ENCODE results near the gene SERPINB13.

The SERPINB13 gene

DNA sequence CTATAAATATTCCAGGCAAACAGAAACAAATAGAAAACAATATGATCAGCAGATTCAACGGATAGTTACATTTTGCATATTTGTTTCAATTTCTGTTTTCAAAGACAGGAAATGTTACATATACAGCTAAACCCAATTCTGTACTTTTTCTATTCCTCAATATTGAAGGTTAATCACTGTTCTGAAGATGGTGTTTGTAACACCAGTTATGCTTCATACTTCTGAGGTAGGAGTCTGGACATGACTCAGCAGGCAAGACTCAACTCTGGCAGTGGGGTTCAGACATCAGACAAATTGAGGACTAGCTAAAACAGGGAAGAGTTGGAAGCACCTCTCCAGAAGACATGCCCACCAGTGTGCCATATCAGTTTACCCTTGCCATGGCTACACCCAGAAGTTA lies 16.6 kb downstream of the SERPINB13 start:
- TF ChIP-seq, protein P1, sequence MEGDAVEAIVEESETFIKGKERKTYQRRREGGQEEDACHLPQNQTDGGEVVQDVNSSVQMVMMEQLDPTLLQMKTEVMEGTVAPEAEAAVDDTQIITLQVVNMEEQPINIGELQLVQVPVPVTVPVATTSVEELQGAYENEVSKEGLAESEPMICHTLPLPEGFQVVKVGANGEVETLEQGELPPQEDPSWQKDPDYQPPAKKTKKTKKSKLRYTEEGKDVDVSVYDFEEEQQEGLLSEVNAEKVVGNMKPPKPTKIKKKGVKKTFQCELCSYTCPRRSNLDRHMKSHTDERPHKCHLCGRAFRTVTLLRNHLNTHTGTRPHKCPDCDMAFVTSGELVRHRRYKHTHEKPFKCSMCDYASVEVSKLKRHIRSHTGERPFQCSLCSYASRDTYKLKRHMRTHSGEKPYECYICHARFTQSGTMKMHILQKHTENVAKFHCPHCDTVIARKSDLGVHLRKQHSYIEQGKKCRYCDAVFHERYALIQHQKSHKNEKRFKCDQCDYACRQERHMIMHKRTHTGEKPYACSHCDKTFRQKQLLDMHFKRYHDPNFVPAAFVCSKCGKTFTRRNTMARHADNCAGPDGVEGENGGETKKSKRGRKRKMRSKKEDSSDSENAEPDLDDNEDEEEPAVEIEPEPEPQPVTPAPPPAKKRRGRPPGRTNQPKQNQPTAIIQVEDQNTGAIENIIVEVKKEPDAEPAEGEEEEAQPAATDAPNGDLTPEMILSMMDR (IDR thresholded peaks at IDR 0.05; ENCODE audit: borderline replicate concordance, insufficient read depth, low read depth, low read length) = no peak
- no peak overlapping the region for H3K4me3 ChIP-seq (ENCODE audit: low read depth, low read length)

DNA sequence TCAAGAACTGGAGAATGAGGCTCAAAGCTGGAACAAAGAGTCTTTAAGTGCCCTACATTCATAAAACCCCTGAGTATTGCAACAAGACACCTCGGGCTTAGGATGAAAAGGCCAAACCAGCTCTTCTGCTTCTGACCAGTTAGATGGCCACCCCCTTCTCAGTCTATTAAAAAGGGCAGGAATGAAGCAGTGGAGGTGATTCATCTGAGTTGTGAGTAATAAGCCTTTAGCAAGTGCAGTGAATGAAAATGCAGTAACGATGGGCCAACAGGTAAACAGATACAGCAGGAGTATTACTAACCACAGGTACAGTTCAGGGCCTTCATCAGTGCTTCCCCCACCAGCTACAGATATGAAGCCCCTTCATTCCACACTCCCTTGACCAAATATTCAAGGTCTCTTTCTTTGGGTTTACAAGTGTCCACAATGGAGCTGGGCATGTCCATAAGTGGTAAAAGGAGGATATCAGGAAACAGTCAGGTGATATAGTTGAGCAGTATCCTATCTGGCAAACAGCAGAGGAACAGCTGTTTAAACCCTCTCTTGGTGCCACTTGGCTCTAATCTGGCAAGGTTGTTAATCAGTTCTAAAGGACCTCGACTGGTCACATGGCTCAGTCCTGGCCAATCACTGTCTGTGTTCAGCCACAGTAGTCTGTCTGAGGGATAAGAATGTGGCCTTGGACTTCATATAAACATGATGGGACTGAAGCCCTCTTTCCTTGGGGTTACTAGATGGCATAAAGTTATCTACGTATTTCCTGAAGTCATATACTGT lies 17.8 kb downstream of the SERPINB13 start:
- H3K4me3 ChIP-seq (ENCODE audit: low read depth, low read length) = no peak overlapping the region
- TF ChIP-seq, protein P1 (IDR thresholded peaks at IDR 0.05; ENCODE audit: borderline replicate concordance, insufficient read depth, low read depth, low read length) = no peak

DNA sequence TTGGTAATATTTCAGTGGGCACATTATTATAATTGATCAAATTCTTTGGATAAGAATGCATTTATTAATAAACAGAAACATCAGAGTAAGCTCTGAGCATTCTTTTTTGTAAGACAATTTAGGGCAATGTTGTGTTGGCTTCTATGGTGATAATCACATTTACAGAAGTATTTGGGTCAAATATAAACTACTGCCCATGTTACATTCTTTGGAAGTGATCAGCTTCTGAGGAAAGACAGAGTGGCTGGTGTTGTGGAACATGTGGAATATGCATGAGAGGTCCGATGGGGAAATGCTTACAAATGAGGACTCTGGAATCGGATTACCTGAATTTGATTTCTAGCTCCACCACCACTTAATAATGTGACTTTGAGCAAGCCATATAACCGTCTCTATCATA lies 19.4 kb downstream of the SERPINB13 start:
- TF ChIP-seq, protein P1 (IDR thresholded peaks at IDR 0.05; ENCODE audit: borderline replicate concordance, insufficient read depth, low read depth, low read length) = no peak
- no peak overlapping the region for H3K4me3 ChIP-seq (ENCODE audit: low read depth, low read length)

DNA sequence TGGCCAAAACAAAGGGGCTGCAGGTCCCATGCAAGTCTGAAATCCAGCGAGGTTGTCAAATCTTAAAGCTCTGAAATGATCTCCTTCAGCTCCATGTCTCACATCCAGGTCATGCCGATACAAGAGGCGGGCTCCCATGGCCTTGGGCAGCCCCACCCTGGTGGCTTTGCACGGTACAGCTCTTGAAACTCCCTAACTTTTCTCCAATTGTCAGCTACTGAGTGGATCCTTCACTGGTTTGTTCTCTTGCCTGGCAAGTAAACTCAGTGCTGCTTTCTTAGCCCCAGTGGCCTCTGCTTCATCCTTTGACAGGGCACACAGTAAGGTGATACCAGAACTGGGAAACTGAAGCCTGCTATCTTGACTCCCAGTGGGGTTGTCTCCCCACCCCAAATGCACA lies 26.3 kb downstream of the SERPINB13 start:
- TF ChIP-seq, protein P1 (IDR thresholded peaks at IDR 0.05; ENCODE audit: borderline replicate concordance, insufficient read depth, low read depth, low read length) = no peak

DNA sequence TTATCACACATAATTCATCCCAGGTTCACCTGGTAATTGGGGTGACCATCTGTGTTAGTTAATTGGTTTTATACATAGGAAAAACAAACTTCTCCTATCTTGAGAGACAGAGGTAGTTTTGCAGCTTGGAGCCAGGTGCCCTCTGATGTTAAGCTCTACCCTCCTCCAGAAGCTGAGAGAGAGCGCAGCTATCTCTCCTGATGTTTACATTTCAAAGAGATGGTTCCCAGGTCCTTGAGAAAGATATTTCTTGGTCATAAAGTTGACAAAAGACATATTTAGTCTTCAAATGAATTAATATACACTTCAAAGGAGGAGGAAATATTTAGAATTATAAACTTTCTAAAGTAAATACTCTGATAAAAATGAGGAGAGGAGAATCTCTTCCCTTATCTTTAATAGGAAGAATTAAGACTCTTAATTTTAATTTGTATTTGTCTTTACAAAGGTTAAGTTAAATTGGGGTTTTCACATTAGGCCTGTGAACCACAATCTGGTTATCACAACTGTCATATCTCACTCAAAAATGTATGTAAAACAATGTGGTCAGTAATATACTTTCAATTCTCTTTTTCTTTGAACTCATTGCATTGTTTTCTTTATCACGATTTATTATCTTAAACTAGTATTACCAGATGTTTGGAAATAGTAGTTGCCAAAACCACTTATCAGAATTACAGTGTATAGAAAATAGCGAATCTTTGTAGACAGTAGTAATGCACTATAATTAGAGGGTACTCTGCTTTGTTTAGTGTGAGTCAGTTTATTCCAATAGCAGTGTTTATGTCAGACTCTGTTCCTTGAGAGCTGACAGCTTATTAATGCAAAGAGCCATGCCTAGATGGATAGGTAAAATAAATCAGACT lies 30.1 kb downstream of the SERPINB13 start:
- TF ChIP-seq, protein P1 (IDR thresholded peaks at IDR 0.05; ENCODE audit: borderline replicate concordance, insufficient read depth, low read depth, low read length) = no peak
- no peak overlapping the region for H3K4me3 ChIP-seq (ENCODE audit: low read depth, low read length)

More for the DNA sequence above, 26.3 kb downstream of the SERPINB13 start:
- no peak overlapping the region for H3K4me3 ChIP-seq (ENCODE audit: low read depth, low read length)

DNA sequence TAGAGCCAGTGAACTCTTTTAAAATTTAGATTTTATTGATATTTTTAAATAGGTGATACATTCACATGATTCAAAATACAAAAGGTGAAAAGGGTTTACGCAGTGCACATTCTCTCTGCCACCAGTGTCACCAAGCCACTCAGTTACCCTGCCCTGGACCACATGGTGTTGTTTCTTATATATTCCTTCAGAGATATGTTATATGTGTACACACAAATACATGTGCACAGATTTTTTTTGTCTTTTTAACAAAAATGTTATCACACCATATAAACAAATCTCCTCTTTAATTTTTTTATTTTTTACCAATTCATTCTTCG lies 30.7 kb downstream of the SERPINB13 start:
- TF ChIP-seq, protein P1 (IDR thresholded peaks at IDR 0.05; ENCODE audit: borderline replicate concordance, insufficient read depth, low read depth, low read length) = no peak
- no peak overlapping the region for H3K4me3 ChIP-seq (ENCODE audit: low read depth, low read length)
